Measurements from ENCODE around the gene MSI2. TPM values are rescaled to one million over a fixed set of nuclear protein-coding genes. Genes with fewer than 3 reads are reported as not detected.
"Not testable (repeated sequence)": the region's sequence is repeated elsewhere in the genome, so short reads cannot be mapped to it uniquely, and the experiment has no call there.

MSI2 gene
- total RNA-seq, 1 experiment from 2014 or later = 61.2 TPM

DNA sequence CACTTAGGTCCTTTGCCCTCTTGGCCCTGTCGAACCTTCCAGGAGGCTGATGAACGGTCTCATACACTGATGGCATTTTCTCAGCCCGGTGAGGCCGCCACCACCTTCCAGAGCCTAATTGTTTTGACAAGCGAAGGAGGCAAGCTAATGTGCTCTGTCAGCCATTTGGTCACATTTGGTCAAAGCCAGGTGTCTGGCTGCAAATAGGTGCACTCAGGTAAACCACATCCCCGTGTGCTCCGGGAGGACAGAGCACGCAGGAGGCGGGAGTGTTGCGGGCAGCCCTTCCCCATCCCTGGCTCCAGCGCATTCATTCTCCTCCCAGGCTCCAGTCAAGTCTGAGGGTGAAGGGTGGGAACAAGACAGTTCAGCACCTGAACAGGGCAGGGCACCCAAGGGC, 240.1 kb downstream of the MSI2 start:
- DNase-seq (ENCODE audit: low spot score) = no peak

GRCh38 chr17:57498443-57498842, 242.1 kb downstream of the MSI2 start:
- no peak for DNase-seq (ENCODE audit: low spot score)

- not testable (repeated sequence) for DNase-seq (ENCODE audit: low spot score)
Measured at GRCh38 chr17:57499221-57499620, 242.9 kb downstream of the MSI2 start.

GRCh38 chr17:57499648-57500049, 243.3 kb downstream of the MSI2 start:
- peak; percentile 43 for DNase-seq (ENCODE audit: low spot score)

DNA sequence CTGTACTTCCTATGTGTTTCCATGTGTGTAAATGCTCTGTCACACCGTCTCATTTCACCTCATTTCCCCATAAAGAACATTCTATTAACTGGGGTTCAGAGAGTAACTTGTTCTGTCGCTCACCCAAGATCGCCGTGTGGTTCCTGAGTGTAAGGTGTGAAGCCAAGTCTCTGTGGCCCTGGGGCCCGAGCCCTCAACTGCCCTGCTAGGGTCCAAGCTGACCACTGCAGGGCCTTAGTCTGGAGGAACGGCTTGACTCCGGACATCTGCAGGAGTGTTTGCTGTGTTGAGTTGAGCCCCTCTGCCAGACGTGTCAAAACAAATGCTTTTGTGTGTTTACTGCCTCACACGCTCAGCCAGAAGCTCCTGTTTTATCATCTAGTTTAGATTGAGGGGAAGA, 244.7 kb downstream of the MSI2 start:
- no peak for DNase-seq (ENCODE audit: low spot score)

- DNase-seq (ENCODE audit: low spot score) = no peak
Measured at GRCh38 chr17:57502022-57502421, 245.7 kb downstream of the MSI2 start.

DNA sequence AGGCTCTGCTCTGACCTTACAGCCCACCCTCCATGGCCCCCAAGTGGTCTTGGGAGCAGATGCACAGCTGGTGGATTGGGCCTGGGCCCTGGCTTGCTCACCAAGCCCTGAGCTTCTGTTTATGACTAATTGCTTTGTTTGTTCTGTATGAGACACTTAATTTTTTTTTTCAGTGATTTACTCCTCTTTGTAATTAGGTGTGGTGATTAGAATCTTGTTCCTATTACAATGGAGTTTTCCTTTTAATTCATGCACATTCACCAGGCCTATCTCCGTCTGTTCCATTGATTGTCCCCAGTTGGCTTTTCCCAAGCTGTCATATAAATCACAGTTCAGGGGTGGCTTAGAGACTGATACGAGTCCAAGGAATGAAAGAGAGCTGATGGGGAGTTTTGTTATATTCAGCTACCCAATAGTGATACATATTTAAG, 246.5 kb downstream of the MSI2 start:
- DNase-seq (ENCODE audit: low spot score) = no peak

- DNase-seq (ENCODE audit: low spot score) = no peak
Measured at GRCh38 chr17:57504208-57504607, 247.9 kb downstream of the MSI2 start.

DNA sequence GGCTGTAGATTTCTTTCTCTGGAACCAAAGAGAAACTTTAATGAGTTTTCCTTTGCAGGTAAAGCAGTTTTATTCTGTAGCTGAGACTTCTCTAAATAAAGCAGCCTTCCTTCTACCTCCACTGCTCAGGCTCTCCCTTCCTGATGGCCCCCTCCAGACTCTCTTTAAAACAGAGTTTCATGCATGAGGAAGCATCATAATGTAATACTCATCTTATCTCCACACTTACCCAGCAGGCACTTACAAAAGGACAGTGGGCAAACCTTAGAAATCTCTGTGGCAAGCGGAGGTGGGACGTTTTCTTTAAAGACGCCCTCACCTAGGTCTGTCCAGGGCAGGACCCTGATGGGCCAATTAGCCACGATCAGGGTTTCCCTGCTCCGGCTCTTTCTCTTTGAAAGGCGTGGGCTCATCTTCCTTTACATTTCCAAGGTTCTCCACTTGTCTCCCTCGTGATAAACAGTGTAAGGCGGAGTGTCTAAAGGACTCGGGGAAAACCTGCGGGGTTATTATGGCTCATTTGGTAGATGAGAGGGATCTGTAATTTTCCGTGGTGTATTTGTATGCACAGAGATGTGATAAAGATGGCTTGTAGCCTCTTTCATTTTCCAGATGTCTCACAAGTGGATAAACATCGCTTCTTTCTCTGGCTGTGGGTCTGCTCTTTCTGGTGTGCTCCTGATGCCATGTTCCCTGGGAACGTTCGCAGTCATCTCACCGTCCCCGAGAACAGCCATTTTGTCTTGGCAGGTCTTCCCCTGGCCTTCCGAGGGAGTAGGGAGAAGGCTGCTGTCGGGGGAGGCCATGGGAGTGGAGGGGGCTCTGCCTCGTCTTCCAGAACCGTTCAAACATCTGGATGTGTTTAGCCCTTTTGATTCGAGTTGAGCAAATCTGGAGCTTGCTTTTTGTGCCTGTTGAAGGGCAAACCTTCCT, 249.8 kb downstream of the MSI2 start:
- no peak for DNase-seq (ENCODE audit: low spot score)

- DNase-seq (ENCODE audit: low spot score) = no peak
Measured at GRCh38 chr17:57506774-57507127, 250.4 kb downstream of the MSI2 start.

- DNase-seq (ENCODE audit: low spot score) = no peak
Measured at GRCh38 chr17:57507828-57508227, 251.5 kb downstream of the MSI2 start.

DNA sequence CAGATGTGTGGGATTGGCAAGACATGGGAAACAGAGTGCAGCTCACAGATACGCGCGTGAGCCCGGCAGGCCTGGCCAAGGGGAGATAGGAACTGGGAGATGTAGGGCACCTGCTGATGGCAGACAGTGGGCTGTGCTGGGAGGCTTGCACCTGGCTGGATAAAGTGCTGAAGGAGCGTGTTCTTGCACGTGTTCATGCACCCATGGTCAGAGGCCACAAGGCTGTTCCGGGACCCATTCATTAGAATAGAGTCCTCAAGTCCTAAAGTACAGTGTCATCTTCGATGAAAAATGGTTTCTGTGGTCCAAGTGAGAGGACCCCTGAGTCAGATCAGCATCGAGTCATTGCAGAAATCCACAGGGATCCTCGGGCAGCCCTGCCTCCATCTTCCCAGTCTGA, 252.3 kb downstream of the MSI2 start:
- no peak for DNase-seq (ENCODE audit: low spot score)

GRCh38 chr17:57511475-57512123, 255.3 kb downstream of the MSI2 start:
- DNase-seq (ENCODE audit: low spot score) = no peak

- no peak for DNase-seq (ENCODE audit: low spot score)
Measured at GRCh38 chr17:57512258-57512657, 255.9 kb downstream of the MSI2 start.

- DNase-seq (ENCODE audit: low spot score) = no peak
Measured at GRCh38 chr17:57512691-57513090, 256.4 kb downstream of the MSI2 start.

GRCh38 chr17:57513569-57513968, 257.2 kb downstream of the MSI2 start:
- DNase-seq (ENCODE audit: low spot score) = no peak

DNA sequence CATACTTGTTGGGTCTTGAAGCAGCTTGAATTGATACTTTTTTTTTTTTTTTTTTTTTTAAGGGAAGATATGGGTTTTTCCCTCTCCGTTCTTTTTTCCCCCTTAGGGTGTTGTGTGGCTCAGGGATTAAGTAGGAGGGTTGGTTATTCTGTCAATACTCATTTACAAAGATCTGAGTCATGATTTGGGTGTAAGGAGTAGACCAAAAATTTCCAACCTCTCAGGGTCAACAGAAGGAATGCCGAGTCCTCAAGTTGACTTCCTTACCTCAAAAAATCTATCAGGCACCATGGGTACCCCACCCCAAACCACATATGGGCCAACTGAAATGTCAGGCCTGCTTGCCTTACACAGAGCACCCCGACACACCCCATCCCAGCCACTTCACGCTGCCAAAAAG, 258.3 kb downstream of the MSI2 start:
- DNase-seq (ENCODE audit: low spot score) = no peak

DNA sequence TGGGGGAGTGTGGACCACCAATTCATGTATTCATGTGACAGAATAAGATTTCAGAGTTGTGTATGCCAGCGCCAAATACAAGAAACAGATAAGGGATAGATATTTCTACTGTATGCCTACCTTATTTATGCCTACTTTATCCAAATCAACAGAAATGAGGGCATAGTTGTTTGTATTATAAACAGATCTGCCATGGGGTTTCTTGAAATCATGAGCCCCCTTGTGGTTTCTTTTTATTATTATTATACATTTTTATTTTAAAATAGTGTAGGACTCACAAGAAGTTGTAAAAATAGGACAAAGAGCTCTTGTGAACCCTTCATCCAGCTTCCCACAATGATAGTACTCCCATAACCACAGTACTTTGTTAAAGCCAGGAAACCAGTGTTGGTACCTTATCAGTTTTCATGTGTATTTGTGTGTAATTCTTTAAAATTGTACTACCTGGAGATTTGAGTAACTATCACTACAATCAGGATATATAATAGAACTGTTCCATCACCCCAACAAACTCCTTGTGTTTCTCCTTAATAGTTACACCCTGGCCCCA, 259.4 kb downstream of the MSI2 start:
- DNase-seq (ENCODE audit: low spot score) = no peak

DNA sequence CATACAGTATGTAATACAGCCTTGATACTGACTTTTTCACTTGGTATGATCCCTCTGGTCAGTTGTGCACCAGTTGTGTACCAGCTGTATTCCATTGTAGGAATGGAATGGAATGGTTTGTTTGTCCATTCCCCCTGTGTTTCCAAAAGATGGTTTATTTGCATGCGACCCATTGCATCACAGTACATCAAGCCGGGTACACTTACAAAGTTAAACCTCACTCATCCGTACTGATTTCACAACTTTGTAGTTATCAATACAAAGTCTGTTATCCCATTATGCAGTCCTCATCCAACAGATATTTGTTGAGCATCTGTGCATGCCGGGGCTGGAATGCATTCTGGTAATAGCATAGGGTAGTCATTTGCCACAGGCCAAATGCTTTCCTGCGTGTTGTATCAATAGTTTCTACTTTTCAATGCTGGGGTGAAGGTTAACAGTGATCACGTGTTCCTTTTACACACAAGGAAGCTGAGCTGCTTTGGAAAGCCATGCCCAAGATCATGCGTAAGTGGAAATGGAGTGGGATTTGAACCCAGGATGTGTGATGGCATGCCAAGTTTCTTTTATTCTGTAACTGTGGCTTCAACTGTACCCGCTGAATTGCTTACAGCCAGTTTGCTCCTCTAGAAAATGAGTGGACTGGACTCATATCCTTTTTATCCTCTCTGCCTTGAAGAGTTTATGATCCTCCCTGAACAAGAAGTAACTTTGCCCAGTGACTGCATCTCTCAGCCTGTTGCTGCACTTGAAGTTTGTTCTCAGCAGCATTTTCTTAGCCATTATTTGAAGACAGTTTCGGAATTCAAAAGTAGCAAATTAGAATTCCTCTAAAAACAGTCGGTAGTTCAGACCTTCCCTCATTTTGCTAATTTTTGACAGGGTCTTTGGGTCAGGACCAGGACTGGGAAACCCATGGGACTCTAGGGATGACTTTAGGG, 260.2 kb downstream of the MSI2 start:
- DNase-seq (ENCODE audit: low spot score) = no peak

GRCh38 chr17:57517273-57517631, 260.9 kb downstream of the MSI2 start:
- peak; percentile 21 for DNase-seq (ENCODE audit: low spot score)

- DNase-seq (ENCODE audit: low spot score) = peak; percentile 8
Measured at GRCh38 chr17:57517632-57518456, 261.5 kb downstream of the MSI2 start.
